Tibial nerve (tissue), 4 donors: Measurements from ENCODE around the gene AHNAK.

Experiments
- EP300 ChIP-seq, 2 donors: sonication (generic); formaldehyde crosslinking; IDR thresholded peaks; one replicate each; pipeline ENCODE4 v1.6.1; 2017; ENCODE audit warnings: antibody characterized with exemption in 2 of 2, mild to moderate bottlenecking in 1 of 2
- POLR2A ChIP-seq, 2 donors: fragments of 450-650 bp; IDR thresholded peaks; one replicate each; pipeline ENCODE4 v1.6.1; 2017; ENCODE audit warnings: antibody characterized with exemption in 2 of 2, mild to moderate bottlenecking in 2 of 2, moderate library complexity in 2 of 2
- TF ChIP-seq, protein P1 (sequence below), 5 experiments: fragments of 200-600 bp in 3 of 5; fragments of 450-650 bp in 2 of 5; sonication (generic) in 3 of 5; IDR thresholded peaks; one replicate each; pipeline ENCODE4 v1.5.1; 2016 to 2019; ENCODE audit warnings: antibody characterized with exemption in 5 of 5, mild to moderate bottlenecking in 3 of 5, moderate library complexity in 2 of 5

DNA sequence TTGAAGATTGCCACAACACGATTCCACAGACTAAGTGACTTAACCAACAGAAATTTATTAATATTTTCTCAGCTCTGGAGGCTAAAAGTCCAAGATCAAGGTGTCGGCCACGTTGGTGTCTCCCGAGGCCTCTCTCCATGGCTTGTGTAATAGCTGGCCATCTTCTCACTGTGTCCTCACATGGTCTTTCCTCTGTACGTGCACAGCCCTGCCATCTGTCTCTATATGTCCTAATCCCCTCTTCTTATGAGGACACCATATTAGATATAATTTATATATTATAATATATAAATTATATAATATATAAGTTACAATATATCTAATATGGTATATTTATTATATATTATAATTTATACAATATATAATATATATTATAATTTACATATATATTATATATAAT is 152.9 kb downstream of the AHNAK start:
- TF ChIP-seq, protein P1, sequence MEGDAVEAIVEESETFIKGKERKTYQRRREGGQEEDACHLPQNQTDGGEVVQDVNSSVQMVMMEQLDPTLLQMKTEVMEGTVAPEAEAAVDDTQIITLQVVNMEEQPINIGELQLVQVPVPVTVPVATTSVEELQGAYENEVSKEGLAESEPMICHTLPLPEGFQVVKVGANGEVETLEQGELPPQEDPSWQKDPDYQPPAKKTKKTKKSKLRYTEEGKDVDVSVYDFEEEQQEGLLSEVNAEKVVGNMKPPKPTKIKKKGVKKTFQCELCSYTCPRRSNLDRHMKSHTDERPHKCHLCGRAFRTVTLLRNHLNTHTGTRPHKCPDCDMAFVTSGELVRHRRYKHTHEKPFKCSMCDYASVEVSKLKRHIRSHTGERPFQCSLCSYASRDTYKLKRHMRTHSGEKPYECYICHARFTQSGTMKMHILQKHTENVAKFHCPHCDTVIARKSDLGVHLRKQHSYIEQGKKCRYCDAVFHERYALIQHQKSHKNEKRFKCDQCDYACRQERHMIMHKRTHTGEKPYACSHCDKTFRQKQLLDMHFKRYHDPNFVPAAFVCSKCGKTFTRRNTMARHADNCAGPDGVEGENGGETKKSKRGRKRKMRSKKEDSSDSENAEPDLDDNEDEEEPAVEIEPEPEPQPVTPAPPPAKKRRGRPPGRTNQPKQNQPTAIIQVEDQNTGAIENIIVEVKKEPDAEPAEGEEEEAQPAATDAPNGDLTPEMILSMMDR (IDR thresholded peaks at IDR 0.05), result no peak
- TF ChIP-seq EP300 (IDR thresholded peaks at IDR 0.05) (no peak), POLR2A (IDR thresholded peaks at IDR 0.05) (no peak)
